Skeletal muscle tissue (tissue), 4 donors: ENCODE data around the gene PTS. TPM values are rescaled to one million over a fixed set of nuclear protein-coding genes. Genes with fewer than 3 reads are reported as not detected.
"Not testable (repeated sequence)": the region's sequence is repeated elsewhere in the genome, so short reads cannot be mapped to it uniquely, and the experiment has no call there.

Experiments
- H3K27ac ChIP-seq: one replicate; pipeline ENCODE4 v1.7.0; 2013; ENCODE audit warnings: mild to moderate bottlenecking, low read depth, low read length, inconsistent platforms
- H3K27me3 ChIP-seq, 3 donors: one replicate each; pipeline ENCODE4 v1.7.0; 2013; ENCODE audit warnings: low read length in 3 of 3; ENCODE audit not compliant: control insufficient read depth in 3 of 3, insufficient read depth in 3 of 3
- H3K36me3 ChIP-seq, 3 donors: one replicate each; pipeline ENCODE4 v1.7.0; 2013; ENCODE audit warnings: low read length in 3 of 3; ENCODE audit not compliant: control insufficient read depth in 3 of 3, insufficient read depth in 3 of 3
- H3K4me1 ChIP-seq, 3 donors: one replicate each; pipeline ENCODE4 v1.7.0; 2013; ENCODE audit warnings: low read length in 3 of 3, mild to moderate bottlenecking in 3 of 3; ENCODE audit not compliant: control insufficient read depth in 3 of 3, insufficient read depth in 3 of 3
- H3K4me3 ChIP-seq, 3 donors: one replicate each; pipeline ENCODE4 v1.7.0; 2013; ENCODE audit warnings: low read length in 3 of 3
- H3K9ac ChIP-seq, 3 donors: one replicate each; pipeline ENCODE4 v1.7.0; 2013; ENCODE audit warnings: low read length in 3 of 3, mild to moderate bottlenecking in 3 of 3, moderate library complexity in 2 of 3, low read depth in 1 of 3
- H3K9me3 ChIP-seq, 3 donors: one replicate each; pipeline ENCODE4 v1.7.0; 2013; ENCODE audit warnings: low read length in 3 of 3; ENCODE audit not compliant: control insufficient read depth in 3 of 3
- total RNA-seq: library from RNA; depleted of rRNA; stranded (reverse); fragments of >200 nt; gene quantifications from one replicate; pipeline ENCODE4 v1.2.3, GENCODE V29; 2014
- donor health status: Osteomylitis.

PTS gene
- total RNA-seq, 1 donor from 2014 or later: 13.0 TPM

GRCh38 chr11:112196519-112197087 is 29.6 kb upstream of the PTS start:
- H3K4me3 ChIP-seq: no peak overlapping the region
- no peak overlapping the region for H3K9ac ChIP-seq
- H3K27ac ChIP-seq: no peak overlapping the region
- H3K36me3 ChIP-seq: peaks cover 0 to 3% (median 0%) of the 10 kb centered on the region in 3 donors
- H3K27me3 ChIP-seq: no peaks in the 10 kb centered on the region
- no peaks in the 10 kb centered on the region for H3K9me3 ChIP-seq
- peaks cover 0 to 3% (median 0%) of the 10 kb centered on the region in 3 donors for H3K4me1 ChIP-seq

DNA sequence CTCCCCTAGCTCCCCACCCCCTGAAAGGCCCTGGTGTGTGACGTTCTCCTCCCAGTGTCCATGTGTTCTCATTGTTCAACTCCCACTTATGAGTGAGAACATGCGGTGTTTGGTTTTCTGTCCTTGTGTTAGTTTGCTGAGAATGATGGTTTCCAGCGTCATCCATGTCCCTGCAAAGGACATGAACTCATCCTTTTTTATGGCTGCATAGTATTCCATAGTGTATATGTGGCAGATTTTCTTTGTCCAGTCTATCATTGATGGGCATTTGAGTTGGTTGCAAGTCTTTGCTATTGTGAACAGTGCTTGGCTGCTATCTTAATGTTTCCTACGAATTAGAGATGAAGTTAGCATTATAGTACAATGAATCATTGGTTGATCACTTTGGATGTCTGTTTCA is 27.1 kb upstream of the PTS start:
- not testable (repeated sequence) for H3K9ac ChIP-seq, H3K4me1 ChIP-seq, H3K27ac ChIP-seq, H3K36me3 ChIP-seq, H3K9me3 ChIP-seq, H3K27me3 ChIP-seq, H3K4me3 ChIP-seq

DNA sequence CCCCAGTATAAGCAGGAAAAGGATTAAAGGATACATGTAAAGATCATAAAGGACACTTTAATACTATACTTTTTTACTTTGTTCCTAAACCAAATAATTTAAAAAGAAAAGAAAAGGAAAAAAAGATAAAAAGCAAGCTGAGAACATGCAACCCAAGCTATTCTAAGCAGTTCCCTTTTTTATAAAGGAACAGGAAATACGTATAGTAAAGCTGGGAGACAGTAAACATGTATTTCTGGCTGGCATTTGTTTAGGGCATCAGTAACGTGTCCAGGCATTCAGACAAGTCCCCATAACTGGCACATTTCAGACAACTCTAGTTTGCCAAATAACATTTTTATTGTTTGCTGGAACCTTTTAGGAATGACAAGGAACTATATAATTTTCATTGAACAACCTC is 26.0 kb upstream of the PTS start:
- no peaks in the 10 kb centered on the region for H3K27me3 ChIP-seq
- no peak overlapping the region for H3K9ac ChIP-seq
- H3K36me3 ChIP-seq: peaks cover 0 to 4% (median 3%) of the 10 kb centered on the region in 3 donors
- H3K9me3 ChIP-seq: no peaks in the 10 kb centered on the region
- H3K4me3 ChIP-seq: no peak overlapping the region
- no peak overlapping the region for H3K27ac ChIP-seq
- no peaks in the 10 kb centered on the region for H3K4me1 ChIP-seq

GRCh38 chr11:112206071-112206470 is 20.2 kb upstream of the PTS start:
- Histone ChIP-seq H3K9ac (no peak overlapping the region), H3K36me3 (peaks cover 0 to 4% (median 0%) of the 10 kb centered on the region in 3 donors), H3K27me3 (no peaks in the 10 kb centered on the region)

DNA sequence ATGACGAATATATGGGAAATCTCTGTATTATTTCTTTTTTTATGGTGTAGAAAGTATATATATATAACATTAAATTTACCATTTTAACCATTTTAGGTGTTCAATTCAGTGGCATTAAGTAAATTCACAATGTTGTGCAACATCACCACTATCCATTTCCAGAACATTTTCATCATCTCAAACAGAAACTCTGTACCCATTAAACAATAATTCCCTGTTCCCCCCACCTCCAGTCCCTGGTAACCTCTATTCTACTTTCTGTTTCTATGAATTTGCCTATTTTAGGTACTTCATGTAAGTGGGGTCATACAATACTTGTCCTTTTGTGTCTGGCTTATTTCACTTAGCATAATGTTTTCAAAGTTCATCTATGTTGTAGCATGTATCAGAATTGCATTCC is 15.3 kb upstream of the PTS start:
- no peaks in the 10 kb centered on the region for H3K4me1 ChIP-seq
- H3K4me3 ChIP-seq: no peak overlapping the region
- H3K36me3 ChIP-seq: peaks cover 0 to 1% (median 0%) of the 10 kb centered on the region in 3 donors
- no peaks in the 10 kb centered on the region for H3K9me3 ChIP-seq
- no peak overlapping the region for H3K27ac ChIP-seq
- H3K9ac ChIP-seq: no peak overlapping the region
- H3K27me3 ChIP-seq: no peaks in the 10 kb centered on the region

More at GRCh38 chr11:112206071-112206470, 20.2 kb upstream of the PTS start:
- H3K27ac ChIP-seq: no peak overlapping the region
- no peak overlapping the region for H3K4me3 ChIP-seq
- H3K4me1 ChIP-seq: no peaks in the 10 kb centered on the region
- no peaks in the 10 kb centered on the region for H3K9me3 ChIP-seq

- Histone ChIP-seq H3K9ac (no peak overlapping the region), H3K27ac (no peak overlapping the region), H3K4me1 (no peaks in the 10 kb centered on the region), H3K36me3 (peaks cover 0 to 5% (median 0%) of the 10 kb centered on the region in 3 donors), H3K9me3 (no peaks in the 10 kb centered on the region), H3K4me3 (no peak overlapping the region), H3K27me3 (no peaks in the 10 kb centered on the region)
Measured at GRCh38 chr11:112211536-112211935, 14.7 kb upstream of the PTS start.

DNA sequence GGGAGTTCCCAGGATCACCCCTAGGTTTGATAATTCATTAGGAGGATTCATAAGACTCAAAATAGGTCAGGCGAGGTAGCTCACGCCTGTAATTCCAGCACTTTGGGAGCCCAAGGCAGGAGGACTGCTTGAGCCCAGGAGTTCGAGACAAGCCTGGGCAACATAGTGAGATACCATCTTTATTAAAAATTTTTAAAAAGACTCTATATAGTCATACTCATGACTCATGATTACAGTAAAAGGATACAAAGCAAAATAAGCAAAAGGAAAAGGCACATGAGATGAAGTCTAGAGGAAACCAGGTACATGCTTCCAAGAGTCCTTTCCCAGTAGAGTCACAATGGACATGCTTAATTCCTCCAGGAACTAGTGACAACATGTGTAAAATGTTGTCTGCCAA is 13.9 kb upstream of the PTS start:
- H3K27me3 ChIP-seq: no peaks in the 10 kb centered on the region

DNA sequence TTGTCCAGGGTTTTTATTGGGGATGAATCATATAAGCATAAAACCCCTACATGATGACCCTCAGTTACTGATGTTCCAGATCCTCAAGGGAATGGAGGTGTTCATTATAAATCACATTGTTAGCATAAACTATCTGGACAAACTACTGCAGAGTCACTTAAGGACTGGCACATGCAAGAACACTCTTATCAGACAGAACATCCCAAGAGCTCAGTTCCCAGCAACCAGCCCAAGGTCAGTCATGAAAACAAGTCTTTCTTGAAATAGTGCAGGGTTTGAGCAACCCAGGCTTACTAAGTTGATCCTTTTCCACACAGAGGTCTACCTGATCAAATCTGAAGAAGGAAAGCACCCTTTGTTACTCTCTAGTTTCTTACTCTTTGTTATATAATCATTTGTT is 13.5 kb upstream of the PTS start:
- Histone ChIP-seq H3K27me3 (no peaks in the 10 kb centered on the region), H3K9me3 (no peaks in the 10 kb centered on the region), H3K4me3 (no peak overlapping the region), H3K4me1 (no peaks in the 10 kb centered on the region), H3K27ac (no peak overlapping the region), H3K36me3 (peaks cover 2 to 8% (median 2%) of the 10 kb centered on the region in 3 donors), H3K9ac (no peak overlapping the region)

More for the DNA sequence above, 13.9 kb upstream of the PTS start:
- Histone ChIP-seq H3K27ac (no peak overlapping the region), H3K4me3 (no peak overlapping the region), H3K9me3 (no peaks in the 10 kb centered on the region), H3K9ac (no peak overlapping the region), H3K36me3 (peaks cover 0 to 5% (median 2%) of the 10 kb centered on the region in 3 donors), H3K4me1 (no peaks in the 10 kb centered on the region)

GRCh38 chr11:112213753-112214152 is 12.5 kb upstream of the PTS start:
- Histone ChIP-seq H3K4me3 (no peak overlapping the region), H3K27me3 (no peaks in the 10 kb centered on the region), H3K27ac (no peak overlapping the region), H3K9ac (no peak overlapping the region), H3K36me3 (peaks cover 8 to 12% (median 10%) of the 10 kb centered on the region in 3 donors), H3K9me3 (no peaks in the 10 kb centered on the region), H3K4me1 (no peaks in the 10 kb centered on the region)

DNA sequence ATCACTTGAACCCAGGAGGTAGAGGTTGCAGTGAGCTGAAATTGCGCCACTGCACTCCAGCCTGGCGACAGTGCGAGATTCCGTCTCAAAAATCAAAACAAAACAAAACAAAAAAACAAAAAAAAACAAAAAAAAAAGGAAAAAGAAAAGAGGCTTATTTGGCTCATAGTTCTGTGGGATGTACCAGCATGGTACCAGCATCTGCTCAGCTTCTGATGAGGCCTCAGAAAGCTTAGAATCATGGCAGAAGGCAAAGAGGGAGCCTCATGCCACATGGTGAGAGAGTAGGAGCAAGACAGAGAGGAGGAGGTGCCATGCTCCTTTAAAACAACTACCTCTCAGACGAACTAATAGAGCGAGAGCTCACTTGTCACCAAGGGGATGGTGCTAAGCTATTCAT is 10.6 kb upstream of the PTS start:
- H3K9me3 ChIP-seq: no peaks in the 10 kb centered on the region
- H3K27ac ChIP-seq: no peak overlapping the region
- H3K9ac ChIP-seq: no peak overlapping the region
- H3K4me1 ChIP-seq: peaks cover 0 to 2% (median 0%) of the 10 kb centered on the region in 3 donors
- H3K4me3 ChIP-seq: no peak overlapping the region
- no peaks in the 10 kb centered on the region for H3K27me3 ChIP-seq
- peaks cover 8 to 12% (median 10%) of the 10 kb centered on the region in 3 donors for H3K36me3 ChIP-seq
